CMK (cell line): Measurements from ENCODE around the gene ARL1.
"Not testable (repeated sequence)": the region's sequence is repeated elsewhere in the genome, so short reads cannot be mapped to it uniquely, and the experiment has no call there.

Experiments used
- DNase-seq: peaks from one replicate; pipeline ENCODE4 v3.0.0-alpha.2; 2010; ENCODE audit warnings: low read depth

ARL1 gene

GRCh38 chr12:101407436-101408345 is at the start of gene ARL1:
ARL1 (minus strand) TSS chr12:101407772; CDS start chr12:101407645, 127 bp downstream.
- DNase-seq, result no peak

- no peak for DNase-seq
Measured at GRCh38 chr12:101455685-101456084, 48.1 kb upstream of the ARL1 start.

GRCh38 chr12:101441461-101442224 is 34.1 kb upstream of the ARL1 start:
- no peak for DNase-seq

GRCh38 chr12:101439236-101439635 is 31.7 kb upstream of the ARL1 start:
- no peak for DNase-seq

GRCh38 chr12:101436136-101436535 is 28.6 kb upstream of the ARL1 start:
- no peak for DNase-seq

- no peak for DNase-seq
Measured at GRCh38 chr12:101430456-101430855, 22.9 kb upstream of the ARL1 start.

- no peak for DNase-seq
Measured at GRCh38 chr12:101424620-101425019, 17.0 kb upstream of the ARL1 start.

- DNase-seq, result not testable (repeated sequence)
Measured at GRCh38 chr12:101422066-101422465, 14.5 kb upstream of the ARL1 start.

GRCh38 chr12:101415228-101415627 is 7.7 kb upstream of the ARL1 start:
- DNase-seq, result no peak

GRCh38 chr12:101414533-101415119 is 7.1 kb upstream of the ARL1 start:
- DNase-seq, result no peak

GRCh38 chr12:101410169-101410568 is 2.6 kb upstream of the ARL1 start:
- not testable (repeated sequence) for DNase-seq

GRCh38 chr12:101407049-101407435 is 530 bp downstream of the ARL1 start:
- no peak for DNase-seq

- not testable (repeated sequence) for DNase-seq
Measured at GRCh38 chr12:101391181-101391580, 16.4 kb downstream of the ARL1 start.

- DNase-seq, result no peak
Measured at GRCh38 chr12:101379149-101379548, 28.4 kb downstream of the ARL1 start.

GRCh38 chr12:101375573-101375972 is 32.0 kb downstream of the ARL1 start:
- DNase-seq, result no peak

GRCh38 chr12:101372431-101372830 is 35.1 kb downstream of the ARL1 start:
- no peak for DNase-seq

GRCh38 chr12:101368016-101368415 is 39.6 kb downstream of the ARL1 start:
- DNase-seq, result no peak

GRCh38 chr12:101361455-101361854 is 46.1 kb downstream of the ARL1 start:
- no peak for DNase-seq

- no peak for DNase-seq
Measured at GRCh38 chr12:101356794-101357193, 50.8 kb downstream of the ARL1 start.

- DNase-seq, result no peak
Measured at GRCh38 chr12:101351682-101352081, 55.9 kb downstream of the ARL1 start.

GRCh38 chr12:101343893-101344292 is 63.7 kb downstream of the ARL1 start:
- DNase-seq, result no peak
